Right atrium auricular region (tissue), 2 donors: ENCODE measurements around the gene AHSP. TPM values are rescaled to one million over a fixed set of nuclear protein-coding genes. Genes with fewer than 3 reads are reported as not detected.
A peak's percentile ranks its signal among the peaks of the same experiment; 100 is the strongest.

Source experiments
- DNase-seq: peaks from one replicate; pipeline ENCODE4 v3.0.0-alpha.2; 2019; ENCODE audit warnings: low spot score
- H3K27ac ChIP-seq, 2 donors: fragments of 200-600 bp; sonication (generic); 1 replicate in 1 of 2; 2 replicates in 1 of 2; pipeline ENCODE4 v1.5.1; 2016 to 2019
- H3K27me3 ChIP-seq, 2 donors: fragments of 200-600 bp; sonication (generic); one replicate each; pipeline versions ENCODE4 v1.5.1 to v1.6.0; 2017 to 2019
- H3K36me3 ChIP-seq: fragments of 200-600 bp; sonication (generic); one replicate; pipeline ENCODE4 v1.5.1; 2016
- H3K4me1 ChIP-seq, 2 donors: fragments of 200-600 bp; sonication (generic); one replicate each; pipeline versions ENCODE4 v1.5.1 to v1.6.0; 2017 to 2019
- H3K4me3 ChIP-seq, 2 donors: fragments of 200-600 bp; sonication (generic); 1 replicate in 1 of 2; 2 replicates in 1 of 2; pipeline ENCODE4 v1.5.1; 2017 to 2019; ENCODE audit warnings: mild to moderate bottlenecking in 1 of 2, moderate library complexity in 1 of 2
- H3K9me3 ChIP-seq, 2 donors: fragments of 200-600 bp; sonication (generic); one replicate each; pipeline ENCODE4 v1.5.1; 2019
- CTCF ChIP-seq, 2 donors: fragments of 200-600 bp; sonication (generic); IDR thresholded peaks; one replicate each; pipeline ENCODE4 v1.5.1; 2019; ENCODE audit warnings: antibody characterized with exemption in 2 of 2
- total RNA-seq, 2 donors: library from RNA; depleted of rRNA; stranded (reverse); fragments of >200 nt; gene quantifications; one replicate each; pipeline ENCODE4 v1.1.0, GENCODE V29; 2016

The AHSP gene
- total RNA-seq, 2 donors from 2014 or later: 1.1 to 2.3 TPM

GRCh38 chr16:31525113-31525512, 2.6 kb upstream of the AHSP start:
- H3K4me3 ChIP-seq: no peak overlapping the region
- H3K27me3 ChIP-seq: no peaks in the 10 kb centered on the region
- peaks cover 0 to 15% of the 10 kb centered on the region in 2 donors for H3K4me1 ChIP-seq
- no peaks in the 10 kb centered on the region for H3K9me3 ChIP-seq
- DNase-seq: no peak
- no peaks in the 10 kb centered on the region for H3K36me3 ChIP-seq
- H3K27ac ChIP-seq: no peak overlapping the region
- no peak for TF ChIP-seq CTCF (IDR thresholded peaks at IDR 0.05)

- Histone ChIP-seq H3K9me3 (no peaks in the 10 kb centered on the region), H3K4me1 (peaks cover 0 to 15% of the 10 kb centered on the region in 2 donors), H3K27me3 (no peaks in the 10 kb centered on the region), H3K36me3 (no peaks in the 10 kb centered on the region), H3K27ac (peak overlapping the region in 1 of 2 donors; percentile 10), H3K4me3 (peak overlapping the region; percentile 33 to 49)
- no peak for DNase-seq
- no peak for TF ChIP-seq CTCF (IDR thresholded peaks at IDR 0.05)
These were observed 915 bp downstream of the AHSP start for GRCh38 chr16:31528523-31529107.

- H3K9me3 ChIP-seq: no peaks in the 10 kb centered on the region
- H3K27me3 ChIP-seq: no peaks in the 10 kb centered on the region
- no peak for TF ChIP-seq CTCF (IDR thresholded peaks at IDR 0.05)
- peak overlapping the region; percentile 33 to 49 for H3K4me3 ChIP-seq
- peak overlapping the region in 1 of 2 donors; percentile 10 for H3K27ac ChIP-seq
- H3K4me1 ChIP-seq: peaks cover 0 to 15% of the 10 kb centered on the region in 2 donors
- DNase-seq: no peak
- no peaks in the 10 kb centered on the region for H3K36me3 ChIP-seq
These were observed 1.6 kb downstream of the AHSP start for GRCh38 chr16:31529108-31529936.

GRCh38 chr16:31529937-31530312, 2.2 kb downstream of the AHSP start:
- Histone ChIP-seq H3K27me3 (no peaks in the 10 kb centered on the region), H3K4me3 (peak overlapping the region; percentile 33 to 49), H3K4me1 (peaks cover 0 to 15% of the 10 kb centered on the region in 2 donors), H3K27ac (no peak overlapping the region), H3K36me3 (no peaks in the 10 kb centered on the region), H3K9me3 (no peaks in the 10 kb centered on the region)
- no peak for DNase-seq
- TF ChIP-seq CTCF (IDR thresholded peaks at IDR 0.05): no peak

- Histone ChIP-seq H3K4me1 (peaks cover 0 to 15% of the 10 kb centered on the region in 2 donors), H3K4me3 (no peak overlapping the region), H3K27ac (no peak overlapping the region), H3K9me3 (no peaks in the 10 kb centered on the region), H3K27me3 (no peaks in the 10 kb centered on the region), H3K36me3 (no peaks in the 10 kb centered on the region)
- no peak for DNase-seq
- no peak for TF ChIP-seq CTCF (IDR thresholded peaks at IDR 0.05)
These were observed 2.7 kb downstream of the AHSP start for GRCh38 chr16:31530405-31530804.
